ENCODE data around the gene SYDE2.

Gene SYDE2

GRCh38 chr1:85137660-85138059 is 63.2 kb downstream of the SYDE2 start:
- TF ChIP-seq SPI1 (IDR thresholded peaks at IDR 0.05; ENCODE audit: borderline replicate concordance, low read depth) (no peak), CTCF (IDR thresholded peaks at IDR 0.05; ENCODE audit: insufficient read depth, low read length) (no peak), GABPA (IDR thresholded peaks at IDR 0.05; ENCODE audit: low read depth) (no peak), POLR2AphosphoS5 (IDR thresholded peaks at IDR 0.05; ENCODE audit: low read depth) (no peak), REST (IDR thresholded peaks at IDR 0.05; ENCODE audit: insufficient replicate concordance, low read depth) (no peak)
- Histone ChIP-seq H3K27ac (replicated peaks) (no peak overlapping the region), H3K4me3 (replicated peaks; ENCODE audit: insufficient read depth, low read length) (no peak overlapping the region), H3K27me3 (ENCODE audit: insufficient read depth, poor library complexity, severe bottlenecking) (no peaks in the 10 kb centered on the region)
- no peak for DNase-seq (ENCODE audit: low read depth in 1 of 2, low spot score in 1 of 2)

GRCh38 chr1:85135392-85135798 is 65.4 kb downstream of the SYDE2 start:
- DNase-seq (ENCODE audit: low read depth in 1 of 2, low spot score in 1 of 2): no peak
- no peak for TF ChIP-seq SPI1 (IDR thresholded peaks at IDR 0.05; ENCODE audit: borderline replicate concordance, low read depth)
- TF ChIP-seq GABPA (IDR thresholded peaks at IDR 0.05; ENCODE audit: low read depth): no peak
- no peak for TF ChIP-seq POLR2AphosphoS5 (IDR thresholded peaks at IDR 0.05; ENCODE audit: low read depth)
- no peak for TF ChIP-seq REST (IDR thresholded peaks at IDR 0.05; ENCODE audit: insufficient replicate concordance, low read depth)
- no peak for TF ChIP-seq CTCF (IDR thresholded peaks at IDR 0.05; ENCODE audit: insufficient read depth, low read length)
- peak overlapping the region; percentile 52 for H3K27ac ChIP-seq (replicated peaks)
- no peaks in the 10 kb centered on the region for H3K27me3 ChIP-seq (ENCODE audit: insufficient read depth, poor library complexity, severe bottlenecking)
- no peak overlapping the region for H3K4me3 ChIP-seq (replicated peaks; ENCODE audit: insufficient read depth, low read length)

- DNase-seq (ENCODE audit: low read depth in 1 of 2, low spot score in 1 of 2): peak; percentile 3 to 81
Observed at GRCh38 chr1:85134583-85135391, 66.0 kb downstream of the SYDE2 start.

GRCh38 chr1:85133565-85134159 is 67.2 kb downstream of the SYDE2 start:
- no peak overlapping the region for H3K27ac ChIP-seq (replicated peaks)
- no peaks in the 10 kb centered on the region for H3K27me3 ChIP-seq (ENCODE audit: insufficient read depth, poor library complexity, severe bottlenecking)
- no peak for DNase-seq (ENCODE audit: low read depth in 1 of 2, low spot score in 1 of 2)
- no peak overlapping the region for H3K4me3 ChIP-seq (replicated peaks; ENCODE audit: insufficient read depth, low read length)
- no peak for TF ChIP-seq CTCF (IDR thresholded peaks at IDR 0.05; ENCODE audit: insufficient read depth, low read length)
- TF ChIP-seq POLR2AphosphoS5 (IDR thresholded peaks at IDR 0.05; ENCODE audit: low read depth): no peak
- no peak for TF ChIP-seq SPI1 (IDR thresholded peaks at IDR 0.05; ENCODE audit: borderline replicate concordance, low read depth)
- TF ChIP-seq GABPA (IDR thresholded peaks at IDR 0.05; ENCODE audit: low read depth): no peak
- TF ChIP-seq REST (IDR thresholded peaks at IDR 0.05; ENCODE audit: insufficient replicate concordance, low read depth): no peak

More at GRCh38 chr1:85134583-85135391, 66.0 kb downstream of the SYDE2 start:
- H3K27ac ChIP-seq (replicated peaks): peak overlapping the region; percentile 52
- no peak overlapping the region for H3K4me3 ChIP-seq (replicated peaks; ENCODE audit: insufficient read depth, low read length)
- no peaks in the 10 kb centered on the region for H3K27me3 ChIP-seq (ENCODE audit: insufficient read depth, poor library complexity, severe bottlenecking)
- TF ChIP-seq SPI1 (IDR thresholded peaks at IDR 0.05; ENCODE audit: borderline replicate concordance, low read depth): no peak
- TF ChIP-seq POLR2AphosphoS5 (IDR thresholded peaks at IDR 0.05; ENCODE audit: low read depth): 0 out of 2 replicates have a peak, but pooled peaks have one; percentile 38

All from HL-60 (cell line).